NCI-H128 (cell line): Measurements from ENCODE around the gene SMIM3.
"Not testable (repeated sequence)": the region's sequence is repeated elsewhere in the genome, so short reads cannot be mapped to it uniquely, and the experiment has no call there.

Experiments
- DNase-seq: peaks from one replicate; lab custom pipeline; 2025; ENCODE audit not compliant: unreplicated experiment; lab: John Stamatoyannopoulos, UW

The SMIM3 gene

DNA sequence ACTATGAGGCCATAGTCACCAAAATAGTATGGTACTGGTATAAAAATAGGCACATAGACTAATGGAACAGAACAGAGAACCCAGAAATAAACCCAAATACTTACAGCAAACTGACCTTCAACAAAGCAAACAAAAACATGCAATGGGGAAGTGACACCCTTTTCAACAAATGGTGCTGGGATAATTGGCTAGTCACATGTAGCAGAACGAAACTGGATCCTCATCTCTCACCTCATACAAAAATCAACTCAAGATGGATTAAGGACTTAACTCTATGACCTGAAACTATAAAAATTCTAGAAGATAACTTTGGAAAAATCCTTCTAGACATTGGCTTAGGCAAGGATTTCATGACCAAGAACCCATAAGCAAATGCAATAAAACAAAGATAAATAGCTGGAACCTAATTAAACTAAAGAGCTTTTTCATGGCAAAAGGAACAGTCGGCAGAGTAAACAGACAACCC lies 14.9 kb downstream of the SMIM3 start:
- DNase-seq, result not testable (repeated sequence)

DNA sequence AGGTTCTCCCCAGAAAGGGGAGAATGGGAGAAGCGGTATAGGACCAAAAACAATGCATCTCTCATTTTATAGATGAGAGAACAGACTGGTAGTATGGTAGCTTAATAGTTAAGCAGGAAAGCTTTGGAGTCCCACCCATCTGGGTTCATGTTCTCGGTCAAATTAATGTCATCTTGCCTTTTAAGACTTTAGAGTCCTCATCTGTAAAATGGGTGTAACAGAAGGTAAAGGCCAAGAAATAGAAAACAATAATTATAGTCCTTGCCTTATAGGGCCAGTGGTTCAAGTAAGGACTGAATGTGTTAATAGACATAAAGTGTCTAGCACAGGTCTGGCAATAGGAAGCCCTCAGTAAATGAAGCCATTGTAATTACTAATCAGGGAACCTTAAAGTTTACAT lies 16.4 kb downstream of the SMIM3 start:
- no peak for DNase-seq

DNA sequence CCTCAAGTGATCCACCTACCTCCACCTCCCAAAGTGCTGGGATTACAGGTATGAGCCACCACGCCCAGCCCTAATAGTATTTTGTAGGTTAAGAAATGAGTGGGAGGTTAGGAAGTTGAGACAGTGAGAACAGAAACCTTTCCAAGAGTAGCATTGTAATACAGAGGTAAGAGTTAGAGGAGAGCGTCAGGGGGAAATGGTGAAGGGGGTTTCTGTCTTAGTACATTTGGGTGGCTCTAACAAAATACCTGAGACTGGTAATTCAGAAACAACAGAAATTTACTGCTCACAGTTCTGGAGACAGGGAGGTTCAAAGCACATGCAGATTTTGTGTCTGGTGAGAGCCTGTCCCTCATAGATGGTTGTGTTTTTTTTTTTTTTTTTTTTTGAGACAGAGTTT lies 18.8 kb downstream of the SMIM3 start:
- no peak for DNase-seq

DNA sequence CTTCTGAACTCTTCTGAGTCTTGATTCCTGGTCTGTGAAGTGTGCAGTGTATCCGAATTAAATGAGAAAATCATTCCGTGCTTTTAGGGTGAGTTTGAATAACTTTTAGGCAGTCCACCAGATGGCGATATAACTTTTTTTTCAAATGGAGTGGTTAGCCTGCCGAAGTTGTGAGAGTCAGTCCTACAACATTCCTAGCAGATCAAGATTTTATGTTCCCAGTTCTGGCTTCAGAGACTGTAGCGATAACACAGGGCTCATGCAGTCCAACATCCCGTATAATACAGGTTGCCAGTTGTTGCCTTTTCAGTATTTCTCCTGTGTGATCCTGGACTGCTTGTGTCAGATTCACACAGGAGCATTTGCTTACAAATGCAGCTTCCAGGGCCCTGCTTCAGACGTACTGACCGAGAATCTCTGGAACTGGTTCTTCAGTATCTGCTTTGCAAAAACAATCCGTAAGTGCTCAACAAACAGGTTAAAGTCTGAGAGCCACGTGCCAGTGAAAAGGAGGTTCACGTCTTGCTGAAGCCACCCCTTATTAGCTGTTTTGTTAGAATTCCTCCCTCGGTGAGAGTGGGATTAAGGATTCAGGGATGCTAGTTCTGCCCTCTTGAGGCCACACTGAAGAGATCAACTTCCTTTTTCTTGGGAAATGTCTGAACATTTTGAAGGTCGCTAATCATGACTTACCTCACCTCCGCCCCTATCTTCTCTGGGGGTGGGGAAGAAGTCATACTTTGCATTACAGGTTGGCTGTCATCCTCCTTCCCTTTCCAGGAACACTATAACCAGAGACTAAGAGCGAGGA lies 22.8 kb downstream of the SMIM3 start:
- no peak for DNase-seq

DNA sequence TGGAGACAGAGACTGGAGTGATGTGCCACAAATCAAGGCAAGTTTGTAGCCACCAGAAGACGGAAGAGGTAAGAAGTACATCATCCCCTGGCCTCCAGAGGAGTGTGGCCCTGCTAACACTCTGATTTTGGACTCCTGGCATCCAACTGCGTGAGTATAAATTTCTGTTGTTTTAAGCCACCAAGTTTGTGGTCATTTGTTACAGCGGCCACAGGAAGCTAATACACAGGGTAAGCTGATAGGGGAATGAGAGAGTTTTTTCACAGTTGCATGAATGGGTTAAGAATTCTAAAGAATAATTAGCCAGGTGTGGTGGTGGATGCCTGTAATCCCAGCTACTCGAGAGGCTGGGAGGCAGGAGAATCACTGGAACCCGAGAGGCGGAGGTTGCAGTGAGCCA lies 25.8 kb downstream of the SMIM3 start:
- DNase-seq, result no peak

DNA sequence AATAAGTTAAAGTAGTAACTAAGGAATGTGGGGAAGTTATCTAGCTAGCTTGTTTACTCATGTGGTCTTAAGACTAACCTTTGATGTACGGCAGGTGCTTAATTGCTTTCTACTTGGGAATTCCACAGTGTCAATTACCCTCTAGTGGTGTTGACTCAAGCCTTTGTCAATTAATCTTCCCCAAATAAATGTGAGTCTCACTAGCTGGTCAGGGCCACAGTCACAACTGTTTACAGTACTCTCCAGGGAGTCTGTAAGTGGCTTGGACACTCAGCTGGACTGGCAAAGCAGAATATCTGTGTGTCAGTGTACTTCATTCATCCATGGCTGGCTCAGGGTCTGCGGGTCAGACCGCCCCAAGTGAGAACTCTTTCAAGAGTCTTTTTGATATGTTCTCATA lies 30.8 kb downstream of the SMIM3 start:
- no peak for DNase-seq

DNA sequence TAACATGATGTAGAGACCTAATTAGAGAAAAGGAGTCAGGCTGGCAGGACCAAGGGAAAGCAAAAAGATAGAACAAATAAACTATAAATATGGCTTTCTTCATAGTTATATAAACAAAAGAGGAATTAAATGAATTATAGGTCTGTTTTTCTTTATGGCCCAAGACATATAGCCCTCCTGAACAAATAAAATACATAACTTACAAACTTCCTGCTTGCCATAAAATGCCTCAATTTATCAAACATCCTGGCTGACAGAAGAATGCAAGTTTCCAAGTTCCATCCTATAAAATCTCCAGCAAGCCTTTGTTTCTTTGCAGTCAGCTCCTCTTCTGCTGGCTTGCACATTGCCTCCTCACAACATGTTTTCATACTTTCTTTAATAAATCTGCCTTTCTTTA lies 36.5 kb downstream of the SMIM3 start:
- DNase-seq, result no peak

DNA sequence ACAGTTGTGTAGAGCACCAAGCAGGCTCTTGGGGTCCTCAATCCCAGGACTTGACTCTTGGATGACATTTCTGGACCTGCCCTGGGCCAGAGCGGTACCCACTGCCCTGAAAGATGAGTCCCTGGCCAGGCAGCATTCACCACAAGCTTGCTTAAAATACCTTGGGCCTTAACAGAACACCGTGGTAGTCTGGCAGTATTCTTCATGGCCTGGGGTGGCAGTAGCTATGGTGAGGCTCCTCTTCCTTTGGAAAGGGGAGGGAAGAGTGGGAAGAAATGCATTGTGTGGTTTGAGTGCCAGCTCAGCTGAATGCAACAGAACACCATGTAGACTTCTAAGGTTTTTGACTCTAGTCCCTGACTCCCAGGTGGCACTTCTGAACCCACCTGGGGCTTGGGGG lies 38.4 kb downstream of the SMIM3 start:
- no peak for DNase-seq

DNA sequence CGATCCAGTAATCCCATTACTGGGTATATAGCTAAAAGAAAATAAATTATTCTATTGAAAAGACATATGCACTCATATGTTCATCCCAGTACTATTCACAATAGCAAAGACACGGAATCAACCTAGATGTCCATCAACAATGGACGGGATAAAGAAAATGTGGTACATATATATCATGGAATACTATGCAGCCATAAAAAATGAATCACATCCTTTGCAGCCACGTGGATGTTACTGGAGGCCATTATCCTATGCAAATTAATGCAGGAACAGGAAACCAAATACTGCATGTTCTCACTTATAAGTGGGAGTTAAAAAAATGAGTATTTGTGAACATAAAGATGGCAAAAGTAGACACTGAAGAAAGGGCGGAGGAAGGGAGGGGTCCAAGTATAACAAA lies 51.2 kb downstream of the SMIM3 start:
- no peak for DNase-seq

DNA sequence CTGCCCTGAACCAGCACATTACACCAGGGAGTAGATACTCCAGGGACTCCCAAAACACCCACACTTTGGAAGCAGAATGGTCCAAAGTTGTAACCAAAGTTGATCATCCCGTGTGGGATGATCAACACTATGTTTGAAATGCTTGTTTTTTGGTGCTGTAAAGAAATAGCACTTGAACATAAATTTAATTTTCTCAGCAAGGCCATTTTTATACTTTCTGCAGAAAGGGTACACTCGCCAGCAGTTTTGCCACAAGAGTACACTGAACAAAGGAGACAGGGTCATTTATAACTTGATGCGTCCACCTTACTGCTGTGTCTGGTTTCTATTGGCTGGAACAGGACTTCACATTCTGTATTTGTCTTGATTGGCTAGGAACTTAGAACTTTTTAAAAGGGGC lies 53.3 kb downstream of the SMIM3 start:
- not testable (repeated sequence) for DNase-seq

DNA sequence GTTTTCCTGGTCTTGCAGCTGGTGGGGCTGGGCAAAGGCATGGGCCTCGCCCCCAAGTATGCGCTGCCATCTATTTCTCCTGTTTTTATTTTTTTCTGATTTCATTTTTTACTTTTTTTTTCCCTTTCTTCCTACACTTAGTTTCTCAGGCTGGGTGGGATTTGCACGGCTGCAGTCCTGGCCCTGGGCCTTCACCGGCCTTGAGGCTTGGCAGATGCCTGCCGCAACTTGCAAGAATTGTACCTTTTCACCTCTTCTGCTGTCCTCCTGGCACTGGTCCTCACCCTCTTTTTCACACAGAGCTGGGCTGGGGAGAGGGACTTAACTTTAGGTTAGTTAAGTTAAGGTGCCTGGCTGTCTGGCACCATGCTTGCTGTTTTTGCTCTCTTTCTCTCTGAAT lies 57.5 kb downstream of the SMIM3 start:
- no peak for DNase-seq

DNA sequence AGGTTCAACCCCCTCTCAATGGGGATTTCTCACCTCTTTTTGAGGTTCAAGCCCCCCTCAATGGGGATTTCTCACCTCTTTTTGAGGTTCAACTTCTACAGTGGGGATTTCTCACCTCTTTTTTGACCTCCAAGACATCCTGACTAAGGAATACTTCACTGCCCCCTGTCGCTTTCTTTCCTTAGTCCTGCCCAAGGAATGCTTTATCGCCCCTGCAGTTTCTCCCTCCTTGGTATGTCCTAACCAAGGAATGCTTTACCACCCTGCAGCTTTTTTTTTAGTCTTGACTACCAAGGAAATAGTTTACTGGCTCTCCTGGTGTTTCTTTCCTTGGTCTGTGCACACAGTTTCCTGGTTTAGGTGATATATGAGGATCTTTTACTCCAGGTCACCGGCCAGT lies 58.1 kb downstream of the SMIM3 start:
- no peak for DNase-seq

DNA sequence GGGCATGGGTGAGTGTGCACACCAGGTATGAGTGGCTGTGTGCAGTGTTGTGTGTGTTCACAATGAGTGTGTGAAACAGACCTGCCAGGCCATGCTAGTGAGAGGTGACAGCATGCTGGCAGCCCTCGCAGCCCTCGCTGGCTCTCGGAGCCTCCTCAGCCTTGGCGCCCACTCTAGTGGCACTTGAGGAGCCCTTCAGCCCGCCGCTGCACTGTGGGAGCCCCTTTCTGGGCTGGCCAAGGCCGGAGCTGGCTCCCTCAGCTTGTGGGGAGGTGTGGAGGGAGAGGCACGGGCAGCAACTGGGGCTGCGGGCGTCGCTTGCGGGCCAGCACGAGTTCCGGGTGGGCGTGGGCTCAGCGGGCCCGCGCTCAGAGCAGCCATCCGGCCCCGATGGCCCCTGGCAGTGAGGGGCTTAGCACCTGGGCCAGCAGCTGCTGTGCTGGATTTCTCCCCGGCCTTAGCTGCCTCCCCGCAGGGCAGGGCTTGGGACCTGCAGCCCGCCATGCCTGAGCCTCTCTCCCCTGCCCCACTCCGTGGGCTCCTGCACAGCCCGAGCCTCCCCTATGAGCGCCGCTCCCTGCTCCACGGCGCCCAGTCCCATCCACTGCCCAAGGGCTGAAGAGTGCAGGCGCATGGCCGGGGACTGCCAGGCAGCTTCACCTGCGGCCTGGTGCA lies 66.8 kb downstream of the SMIM3 start:
- not testable (repeated sequence) for DNase-seq

DNA sequence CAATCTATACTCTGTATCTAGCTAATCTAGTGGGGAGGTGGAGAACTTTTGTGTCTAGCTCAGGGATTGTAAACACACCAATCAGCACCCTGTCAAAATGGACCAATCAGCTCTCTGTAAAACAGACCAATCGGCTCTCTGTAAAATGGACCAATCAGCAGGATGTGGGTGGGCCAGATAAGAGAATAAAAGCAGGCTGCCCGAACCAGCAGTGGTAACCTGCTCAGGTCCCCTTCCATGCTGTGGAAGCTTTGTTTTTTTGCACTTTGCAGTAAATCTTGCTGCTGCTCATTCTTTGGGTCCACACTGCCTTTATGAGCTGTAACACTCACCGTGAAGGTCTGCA lies 67.7 kb downstream of the SMIM3 start, which contains the start of gene IRGM:
TSS of gene IRGM (plus strand) at position 214 of the 346 bp plus-strand sequence. CDS start 1,603 bp downstream, outside the sequence.
- DNase-seq, result not testable (repeated sequence)
